GM19397 (cell line): Measurements from ENCODE around the gene EMP1.

Experiments used
- ATAC-seq: cut with Tn5 transposase; IDR thresholded peaks from one replicate; pipeline ENCODE4 v1.9.1; 2021; ENCODE audit warnings: mild to moderate bottlenecking, moderate library complexity; ENCODE audit not compliant: unreplicated experiment

EMP1 gene

GRCh38 chr12:13195250-13195649 lies 1.3 kb upstream of the EMP1 start:
- no peak for ATAC-seq

GRCh38 chr12:13195785-13196129 lies 769 bp upstream of the EMP1 start:
- ATAC-seq = no peak

- no peak for ATAC-seq
Observed at GRCh38 chr12:13197032-13197431, 506 bp downstream of the EMP1 start.

- ATAC-seq = no peak
Observed at GRCh38 chr12:13197526-13198143, 1.1 kb downstream of the EMP1 start.

GRCh38 chr12:13198241-13198640 lies 1.7 kb downstream of the EMP1 start:
- no peak for ATAC-seq

GRCh38 chr12:13198876-13199275 lies 2.4 kb downstream of the EMP1 start:
- no peak for ATAC-seq

GRCh38 chr12:13199592-13199991 lies 3.1 kb downstream of the EMP1 start:
- ATAC-seq = no peak

- no peak for ATAC-seq
Observed at GRCh38 chr12:13200841-13201240, 4.3 kb downstream of the EMP1 start.

- ATAC-seq = no peak
Observed at GRCh38 chr12:13203034-13203922, 6.8 kb downstream of the EMP1 start.

GRCh38 chr12:13204428-13204827 lies 7.9 kb downstream of the EMP1 start:
- no peak for ATAC-seq

- ATAC-seq = no peak
Observed at GRCh38 chr12:13205809-13206559, 9.5 kb downstream of the EMP1 start.

- no peak for ATAC-seq
Observed at GRCh38 chr12:13206560-13206897, 10.0 kb downstream of the EMP1 start.

- no peak for ATAC-seq
Observed at GRCh38 chr12:13208533-13209435, 12.3 kb downstream of the EMP1 start.

- no peak for ATAC-seq
Observed at GRCh38 chr12:13209436-13210235, 13.1 kb downstream of the EMP1 start.

- ATAC-seq = no peak
Observed at GRCh38 chr12:13210236-13211190, 14.0 kb downstream of the EMP1 start.

- ATAC-seq = no peak
Observed at GRCh38 chr12:13211191-13211858, 14.8 kb downstream of the EMP1 start.

GRCh38 chr12:13211859-13212664 lies 15.5 kb downstream of the EMP1 start:
- ATAC-seq = no peak

GRCh38 chr12:13215056-13215455 lies 18.5 kb downstream of the EMP1 start:
- ATAC-seq = no peak
